Spleen (tissue), 7 donors: Measurements from ENCODE around the gene MYO10.

Experiments used
- POLR2AphosphoS5 ChIP-seq, 3 donors: sonication (generic); formaldehyde crosslinking; IDR thresholded peaks; one replicate each; pipeline ENCODE4 v1.5.1; 2017; ENCODE audit warnings: antibody characterized with exemption in 3 of 3
- TF ChIP-seq, protein P1 (sequence below), 11 experiments: fragments of 200-600 bp in 7 of 11; fragments of 450-650 bp in 4 of 11; sonication (generic) in 4 of 11; IDR thresholded peaks in 8 of 11; conservative IDR thresholded peaks in 3 of 11; 1 replicate in 7 of 11; 2 replicates in 4 of 11; pipeline versions ENCODE4 v1.4.0 to v1.8.0; 2016 to 2021; ENCODE audit warnings: antibody characterized with exemption in 11 of 11, inconsistent platforms in 4 of 11, mild to moderate bottlenecking in 1 of 11
- donor health status: DM: no; HTN: no; CAD: no; lungs with moderate emphysema.
- donor health status: DM: no; HTN: no; CAD: no.
- donor health status: DM: no; HTN: no; CAD: no.

DNA sequence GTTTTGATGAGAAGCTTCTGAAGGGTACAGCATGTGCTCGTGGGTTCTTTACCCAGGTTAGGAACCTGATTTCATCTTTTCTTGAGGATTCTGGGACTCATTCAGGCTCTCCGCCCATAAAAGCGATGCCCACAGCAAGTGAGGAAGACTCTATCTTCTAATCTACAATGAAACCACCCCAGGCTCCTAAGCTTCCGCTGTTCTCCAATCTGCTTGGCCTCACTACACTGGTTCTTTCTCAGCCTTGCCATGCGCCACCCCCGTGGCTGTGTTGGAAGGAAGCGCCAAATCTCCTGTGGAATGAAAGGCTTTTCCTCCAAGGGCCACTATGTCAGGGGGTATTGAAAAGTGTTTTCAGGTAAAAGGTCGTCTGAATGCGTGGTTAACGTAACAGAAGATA lies 135.6 kb downstream of the MYO10 start:
- no peak for TF ChIP-seq POLR2AphosphoS5 (IDR thresholded peaks at IDR 0.05)
- TF ChIP-seq, protein P1, sequence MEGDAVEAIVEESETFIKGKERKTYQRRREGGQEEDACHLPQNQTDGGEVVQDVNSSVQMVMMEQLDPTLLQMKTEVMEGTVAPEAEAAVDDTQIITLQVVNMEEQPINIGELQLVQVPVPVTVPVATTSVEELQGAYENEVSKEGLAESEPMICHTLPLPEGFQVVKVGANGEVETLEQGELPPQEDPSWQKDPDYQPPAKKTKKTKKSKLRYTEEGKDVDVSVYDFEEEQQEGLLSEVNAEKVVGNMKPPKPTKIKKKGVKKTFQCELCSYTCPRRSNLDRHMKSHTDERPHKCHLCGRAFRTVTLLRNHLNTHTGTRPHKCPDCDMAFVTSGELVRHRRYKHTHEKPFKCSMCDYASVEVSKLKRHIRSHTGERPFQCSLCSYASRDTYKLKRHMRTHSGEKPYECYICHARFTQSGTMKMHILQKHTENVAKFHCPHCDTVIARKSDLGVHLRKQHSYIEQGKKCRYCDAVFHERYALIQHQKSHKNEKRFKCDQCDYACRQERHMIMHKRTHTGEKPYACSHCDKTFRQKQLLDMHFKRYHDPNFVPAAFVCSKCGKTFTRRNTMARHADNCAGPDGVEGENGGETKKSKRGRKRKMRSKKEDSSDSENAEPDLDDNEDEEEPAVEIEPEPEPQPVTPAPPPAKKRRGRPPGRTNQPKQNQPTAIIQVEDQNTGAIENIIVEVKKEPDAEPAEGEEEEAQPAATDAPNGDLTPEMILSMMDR (IDR thresholded peaks at IDR 0.05 in 8 of 11, conservative IDR thresholded peaks at IDR 0.05 in 3 of 11) = no peak
